K562 (cell line): ENCODE data around the gene HES3. TPM values are rescaled to one million over a fixed set of nuclear protein-coding genes. Genes with fewer than 3 reads are reported as not detected.

Experiments used
- FOXK1 ChIP-seq: sonication (generic); formaldehyde crosslinking; IDR thresholded peaks from 2 replicates; pipeline ENCODE4 v1.8.0; 2022; ENCODE audit warnings: missing genetic modification reagents, mild to moderate bottlenecking, borderline replicate concordance
- NRF1 ChIP-seq, 2 experiments: fragments of 450-650 bp; IDR thresholded peaks in 1 of 2; conservative IDR thresholded peaks in 1 of 2; 2 replicates each; pipeline ENCODE4 v1.6.1; 2014; ENCODE audit warnings: mild to moderate bottlenecking in 2 of 2
- RAD21 ChIP-seq, 2 experiments: fragments of 250-450 bp in 1 of 2; fragments of 450-650 bp in 1 of 2; sonication (Bioruptor Pico) in 1 of 2; formaldehyde crosslinking in 1 of 2; IDR thresholded peaks in 1 of 2; conservative IDR thresholded peaks in 1 of 2; 2 replicates each; pipeline versions ENCODE4 v1.4.0 to v1.8.0; 2020 to 2022; ENCODE audit warnings: mild to moderate bottlenecking in 2 of 2, moderate library complexity in 1 of 2
- REST ChIP-seq, 2 experiments: fragments of 450-650 bp; formaldehyde crosslinking in 1 of 2; IDR thresholded peaks; 2 replicates each; pipeline versions ENCODE4 v1.4.0 to v1.6.1; 2014 to 2020; ENCODE audit warnings: mild to moderate bottlenecking in 2 of 2, borderline replicate concordance in 1 of 2, low read depth in 1 of 2
- U2AF1 ChIP-seq: fragments of 200-400 bp; formaldehyde crosslinking; optimal IDR thresholded peaks from 2 replicates; pipeline ENCODE3; 2017; ENCODE audit warnings: mild to moderate bottlenecking, low read depth, low read length, moderate library complexity
- ZNF347 ChIP-seq: fragments of 450-650 bp; formaldehyde crosslinking; IDR thresholded peaks from 2 replicates; pipeline ENCODE4 v1.4.0; 2020; ENCODE audit warnings: low read depth, mild to moderate bottlenecking, moderate library complexity
- ZNF57 ChIP-seq: fragments of 450-650 bp; formaldehyde crosslinking; IDR thresholded peaks from 2 replicates; pipeline ENCODE4 v1.4.0; 2020; ENCODE audit warnings: mild to moderate bottlenecking, moderate library complexity
- polyA plus RNA-seq, 8 experiments: library from polyadenylated mRNA; depleted of rRNA in 4 of 8; stranded (reverse) in 5 of 8; unstranded in 3 of 8; fragments of >200 nt; fragmentation: Nextera tagmentation in 2 of 8; fragmentation: Illumina TruSeq in 1 of 8; extraction: Ambion mirVana in 2 of 8; extraction: Trizol in 1 of 8; gene quantifications; 2 replicates each; pipeline versions ENCODE4 v1.2.1 to v1.2.3, GENCODE V29; 2011 to 2014; ENCODE audit warnings: inconsistent platforms in 1 of 8, missing spikeins in 1 of 8
- total RNA-seq, 7 experiments: library from RNA; depleted of rRNA in 6 of 7; stranded (reverse); fragments of >200 nt in 6 of 7; fragmentation: Illumina TruSeq in 2 of 7; extraction: Trizol in 2 of 7; gene quantifications; 2 replicates each; pipeline versions ENCODE4 v1.2.1 to v1.2.3, GENCODE V29; 2011 to 2021; ENCODE audit warnings: low replicate concordance in 1 of 7
- TF ChIP-seq, protein P1 (sequence below), 2 experiments: IDR thresholded peaks; 2 replicates each; pipeline ENCODE4 v1.6.1; 2012; ENCODE audit warnings: improper control_type of control experiment in 2 of 2, low read depth in 2 of 2, low read length in 2 of 2, borderline replicate concordance in 1 of 2
- TF ChIP-seq, protein P2 (sequence below), 2 experiments: fragments of 150-350 bp in 1 of 2; IDR thresholded peaks; 2 replicates each; pipeline ENCODE4 v1.6.1; 2012 to 2016; ENCODE audit warnings: low read depth in 2 of 2, low read length in 2 of 2, mild to moderate bottlenecking in 1 of 2, moderate library complexity in 1 of 2

HES3 gene
- total and polyA plus RNA-seq, 9 of the 15 experiments (the other 6 are each of a cell fraction or from before 2014, with no cell fraction given): not detected

DNA sequence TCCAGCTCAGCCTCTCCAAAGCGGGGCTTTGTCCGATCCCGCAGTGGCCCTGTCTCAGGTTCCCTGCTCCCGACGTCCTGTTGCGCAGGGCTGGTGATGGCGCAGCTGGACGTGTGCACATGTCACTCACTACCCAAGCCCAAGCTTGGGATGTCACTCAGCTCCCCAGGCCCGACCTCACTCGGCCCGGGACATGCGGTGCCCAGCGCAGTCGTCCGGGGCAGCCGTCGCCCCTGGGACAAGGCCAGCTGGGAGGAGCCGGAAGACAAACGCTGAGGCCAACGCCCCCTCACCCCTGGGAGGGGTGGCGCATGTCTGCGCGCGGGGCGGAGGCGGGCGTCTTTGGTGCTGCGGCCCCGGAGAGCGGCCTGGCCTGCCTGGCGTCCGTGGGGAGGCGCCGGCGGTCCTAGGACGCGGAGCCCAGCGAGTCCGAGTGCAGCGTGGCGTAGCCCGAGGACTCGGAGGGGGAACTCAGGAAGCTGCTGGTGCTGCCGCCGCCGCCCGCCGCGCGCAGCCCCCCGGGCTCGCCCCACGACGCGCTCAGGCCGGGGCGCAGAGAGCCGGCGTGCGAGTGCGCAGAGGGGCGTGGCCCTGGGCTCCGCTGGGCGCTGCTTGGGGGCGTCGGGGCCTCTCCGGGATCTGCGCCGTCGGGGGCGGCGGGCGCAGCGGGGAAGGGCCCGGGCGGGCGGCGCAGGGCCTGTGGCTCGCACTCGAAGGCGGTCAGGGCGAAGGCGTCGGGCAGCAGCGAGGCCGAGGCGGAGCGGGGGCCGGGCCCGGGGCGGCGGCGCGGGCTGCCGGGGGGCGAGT lies 5.2 kb downstream of the HES3 start (continued):
- TF ChIP-seq U2AF1: peak; percentile 36
- TF ChIP-seq, protein P1, sequence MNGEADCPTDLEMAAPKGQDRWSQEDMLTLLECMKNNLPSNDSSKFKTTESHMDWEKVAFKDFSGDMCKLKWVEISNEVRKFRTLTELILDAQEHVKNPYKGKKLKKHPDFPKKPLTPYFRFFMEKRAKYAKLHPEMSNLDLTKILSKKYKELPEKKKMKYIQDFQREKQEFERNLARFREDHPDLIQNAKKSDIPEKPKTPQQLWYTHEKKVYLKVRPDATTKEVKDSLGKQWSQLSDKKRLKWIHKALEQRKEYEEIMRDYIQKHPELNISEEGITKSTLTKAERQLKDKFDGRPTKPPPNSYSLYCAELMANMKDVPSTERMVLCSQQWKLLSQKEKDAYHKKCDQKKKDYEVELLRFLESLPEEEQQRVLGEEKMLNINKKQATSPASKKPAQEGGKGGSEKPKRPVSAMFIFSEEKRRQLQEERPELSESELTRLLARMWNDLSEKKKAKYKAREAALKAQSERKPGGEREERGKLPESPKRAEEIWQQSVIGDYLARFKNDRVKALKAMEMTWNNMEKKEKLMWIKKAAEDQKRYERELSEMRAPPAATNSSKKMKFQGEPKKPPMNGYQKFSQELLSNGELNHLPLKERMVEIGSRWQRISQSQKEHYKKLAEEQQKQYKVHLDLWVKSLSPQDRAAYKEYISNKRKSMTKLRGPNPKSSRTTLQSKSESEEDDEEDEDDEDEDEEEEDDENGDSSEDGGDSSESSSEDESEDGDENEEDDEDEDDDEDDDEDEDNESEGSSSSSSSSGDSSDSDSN (IDR thresholded peaks at IDR 0.05; ENCODE audit: borderline replicate concordance in 1 of 2, low read depth in 2 of 2, low read length in 2 of 2): 0 out of 4 replicates have a peak, but pooled peaks of 1 of the 2 experiments have one; percentile 39
- peak; percentile 62 to 70 for TF ChIP-seq NRF1 (conservative IDR thresholded peaks at IDR 0.05 in 1 of 2, IDR thresholded peaks at IDR 0.05 in 1 of 2)
- TF ChIP-seq ZNF347 (CRISPR knock-in tag): no peak
- TF ChIP-seq FOXK1: no peak
- peak; percentile 15; the same call in 1 of the 2 replicates for TF ChIP-seq REST (IDR thresholded peaks at IDR 0.05; ENCODE audit: borderline replicate concordance)
- no peak for TF ChIP-seq REST (CRISPR knock-in tag; IDR thresholded peaks at IDR 0.05; ENCODE audit: low read depth)
- TF ChIP-seq RAD21 (CRISPR knock-in tag; conservative IDR thresholded peaks at IDR 0.05 in 1 of 2, IDR thresholded peaks at IDR 0.05 in 1 of 2): peak in 1 of 2 experiments; percentile 51; a peak in 2 of 4 replicates
- TF ChIP-seq, protein P2, sequence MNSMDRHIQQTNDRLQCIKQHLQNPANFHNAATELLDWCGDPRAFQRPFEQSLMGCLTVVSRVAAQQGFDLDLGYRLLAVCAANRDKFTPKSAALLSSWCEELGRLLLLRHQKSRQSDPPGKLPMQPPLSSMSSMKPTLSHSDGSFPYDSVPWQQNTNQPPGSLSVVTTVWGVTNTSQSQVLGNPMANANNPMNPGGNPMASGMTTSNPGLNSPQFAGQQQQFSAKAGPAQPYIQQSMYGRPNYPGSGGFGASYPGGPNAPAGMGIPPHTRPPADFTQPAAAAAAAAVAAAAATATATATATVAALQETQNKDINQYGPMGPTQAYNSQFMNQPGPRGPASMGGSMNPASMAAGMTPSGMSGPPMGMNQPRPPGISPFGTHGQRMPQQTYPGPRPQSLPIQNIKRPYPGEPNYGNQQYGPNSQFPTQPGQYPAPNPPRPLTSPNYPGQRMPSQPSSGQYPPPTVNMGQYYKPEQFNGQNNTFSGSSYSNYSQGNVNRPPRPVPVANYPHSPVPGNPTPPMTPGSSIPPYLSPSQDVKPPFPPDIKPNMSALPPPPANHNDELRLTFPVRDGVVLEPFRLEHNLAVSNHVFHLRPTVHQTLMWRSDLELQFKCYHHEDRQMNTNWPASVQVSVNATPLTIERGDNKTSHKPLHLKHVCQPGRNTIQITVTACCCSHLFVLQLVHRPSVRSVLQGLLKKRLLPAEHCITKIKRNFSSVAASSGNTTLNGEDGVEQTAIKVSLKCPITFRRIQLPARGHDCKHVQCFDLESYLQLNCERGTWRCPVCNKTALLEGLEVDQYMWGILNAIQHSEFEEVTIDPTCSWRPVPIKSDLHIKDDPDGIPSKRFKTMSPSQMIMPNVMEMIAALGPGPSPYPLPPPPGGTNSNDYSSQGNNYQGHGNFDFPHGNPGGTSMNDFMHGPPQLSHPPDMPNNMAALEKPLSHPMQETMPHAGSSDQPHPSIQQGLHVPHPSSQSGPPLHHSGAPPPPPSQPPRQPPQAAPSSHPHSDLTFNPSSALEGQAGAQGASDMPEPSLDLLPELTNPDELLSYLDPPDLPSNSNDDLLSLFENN (IDR thresholded peaks at IDR 0.05; ENCODE audit: low read depth in 2 of 2, low read length in 2 of 2): no peak
- TF ChIP-seq ZNF57: no peak
